ENCODE results near the gene ZNF484.
"Not testable (repeated sequence)": the region's sequence is repeated elsewhere in the genome, so short reads cannot be mapped to it uniquely, and the experiment has no call there.

- TF ChIP-seq CTCF (conservative IDR thresholded peaks at IDR 0.05); ZFX (IDR thresholded peaks at IDR 0.05): not testable (repeated sequence)
Measured at GRCh38 chr9:92848740-92849139, 29.1 kb downstream of the ZNF484 start.

Measured in C4-2B (cell line).